Breast epithelium (tissue), 3 donors: ENCODE data around the gene CYSTM1.

Experiments used
- CTCF ChIP-seq, 3 donors: fragments of 450-650 bp; IDR thresholded peaks; one replicate each; pipeline ENCODE4 v1.5.1; 2016 to 2017; ENCODE audit warnings: antibody characterized with exemption in 3 of 3, mild to moderate bottlenecking in 3 of 3, moderate library complexity in 3 of 3
- POLR2A ChIP-seq: fragments of 450-650 bp; IDR thresholded peaks from one replicate; pipeline ENCODE4 v1.6.1; 2016; ENCODE audit warnings: antibody characterized with exemption, mild to moderate bottlenecking, moderate library complexity

GRCh38 chr5:140284013-140284412, 109.0 kb downstream of the CYSTM1 start:
- TF ChIP-seq CTCF (IDR thresholded peaks at IDR 0.05), result no peak
- TF ChIP-seq POLR2A, result no peak
